ENCODE data around the gene ESRRA. TPM values are rescaled to one million over a fixed set of nuclear protein-coding genes. Genes with fewer than 3 reads are reported as not detected.
A peak's percentile ranks its signal among the peaks of the same experiment; 100 is the strongest.

Gene ESRRA
- total and polyA plus RNA-seq, 2 of the 13 experiments (the other 11 are each of a cell fraction or from before 2014, with no cell fraction given): 18.1 to 36.3 TPM

DNA sequence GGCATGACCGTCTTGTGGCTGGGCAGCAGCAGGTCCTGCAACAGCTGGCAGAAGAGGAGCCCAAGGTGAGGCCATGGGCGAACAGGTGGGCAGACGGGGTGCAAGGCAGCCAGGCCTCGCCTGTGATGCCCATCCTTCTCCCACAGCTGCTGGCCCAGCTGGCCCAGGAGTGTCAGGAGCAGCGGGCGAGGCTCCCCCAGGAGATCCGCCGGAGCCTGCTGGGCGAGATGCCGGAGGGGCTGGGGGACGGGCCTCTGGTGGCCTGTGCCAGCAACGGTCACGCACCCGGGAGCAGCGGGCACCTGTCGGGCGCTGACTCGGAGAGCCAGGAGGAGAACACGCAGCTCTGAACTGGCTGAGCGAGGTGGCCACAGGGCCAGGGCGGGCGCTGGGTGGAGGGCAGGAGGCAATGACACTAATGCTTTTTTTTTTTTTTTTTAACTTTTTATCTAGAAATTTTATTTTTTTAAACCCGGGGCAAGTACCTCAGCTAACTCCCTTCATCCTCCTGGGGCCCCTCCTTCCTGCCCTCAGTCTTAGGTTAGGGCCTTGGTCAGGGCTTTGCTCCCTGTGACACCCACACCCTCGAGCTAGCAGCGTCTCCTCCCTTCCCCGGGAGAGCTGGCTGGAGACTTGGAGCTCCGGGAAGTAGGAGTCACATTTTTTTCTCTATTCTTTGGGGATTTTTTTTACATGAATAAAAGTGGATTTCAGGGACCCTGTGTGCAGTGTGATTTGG, 37.9 kb upstream of the ESRRA start (continued):
- TF ChIP-seq SMAD3 (CRISPR knock-in tag; IDR thresholded peaks at IDR 0.05) (no peak), ZNF484 (CRISPR knock-in tag; IDR thresholded peaks at IDR 0.05; ENCODE audit: borderline replicate concordance, low read depth) (no peak), ARNT (IDR thresholded peaks at IDR 0.05) (no peak)
- TF ChIP-seq, protein P1, sequence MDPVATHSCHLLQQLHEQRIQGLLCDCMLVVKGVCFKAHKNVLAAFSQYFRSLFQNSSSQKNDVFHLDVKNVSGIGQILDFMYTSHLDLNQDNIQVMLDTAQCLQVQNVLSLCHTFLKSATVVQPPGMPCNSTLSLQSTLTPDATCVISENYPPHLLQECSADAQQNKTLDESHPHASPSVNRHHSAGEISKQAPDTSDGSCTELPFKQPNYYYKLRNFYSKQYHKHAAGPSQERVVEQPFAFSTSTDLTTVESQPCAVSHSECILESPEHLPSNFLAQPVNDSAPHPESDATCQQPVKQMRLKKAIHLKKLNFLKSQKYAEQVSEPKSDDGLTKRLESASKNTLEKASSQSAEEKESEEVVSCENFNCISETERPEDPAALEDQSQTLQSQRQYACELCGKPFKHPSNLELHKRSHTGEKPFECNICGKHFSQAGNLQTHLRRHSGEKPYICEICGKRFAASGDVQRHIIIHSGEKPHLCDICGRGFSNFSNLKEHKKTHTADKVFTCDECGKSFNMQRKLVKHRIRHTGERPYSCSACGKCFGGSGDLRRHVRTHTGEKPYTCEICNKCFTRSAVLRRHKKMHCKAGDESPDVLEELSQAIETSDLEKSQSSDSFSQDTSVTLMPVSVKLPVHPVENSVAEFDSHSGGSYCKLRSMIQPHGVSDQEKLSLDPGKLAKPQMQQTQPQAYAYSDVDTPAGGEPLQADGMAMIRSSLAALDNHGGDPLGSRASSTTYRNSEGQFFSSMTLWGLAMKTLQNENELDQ (CRISPR knock-in tag; IDR thresholded peaks at IDR 0.05; ENCODE audit: borderline replicate concordance): no peak

DNA sequence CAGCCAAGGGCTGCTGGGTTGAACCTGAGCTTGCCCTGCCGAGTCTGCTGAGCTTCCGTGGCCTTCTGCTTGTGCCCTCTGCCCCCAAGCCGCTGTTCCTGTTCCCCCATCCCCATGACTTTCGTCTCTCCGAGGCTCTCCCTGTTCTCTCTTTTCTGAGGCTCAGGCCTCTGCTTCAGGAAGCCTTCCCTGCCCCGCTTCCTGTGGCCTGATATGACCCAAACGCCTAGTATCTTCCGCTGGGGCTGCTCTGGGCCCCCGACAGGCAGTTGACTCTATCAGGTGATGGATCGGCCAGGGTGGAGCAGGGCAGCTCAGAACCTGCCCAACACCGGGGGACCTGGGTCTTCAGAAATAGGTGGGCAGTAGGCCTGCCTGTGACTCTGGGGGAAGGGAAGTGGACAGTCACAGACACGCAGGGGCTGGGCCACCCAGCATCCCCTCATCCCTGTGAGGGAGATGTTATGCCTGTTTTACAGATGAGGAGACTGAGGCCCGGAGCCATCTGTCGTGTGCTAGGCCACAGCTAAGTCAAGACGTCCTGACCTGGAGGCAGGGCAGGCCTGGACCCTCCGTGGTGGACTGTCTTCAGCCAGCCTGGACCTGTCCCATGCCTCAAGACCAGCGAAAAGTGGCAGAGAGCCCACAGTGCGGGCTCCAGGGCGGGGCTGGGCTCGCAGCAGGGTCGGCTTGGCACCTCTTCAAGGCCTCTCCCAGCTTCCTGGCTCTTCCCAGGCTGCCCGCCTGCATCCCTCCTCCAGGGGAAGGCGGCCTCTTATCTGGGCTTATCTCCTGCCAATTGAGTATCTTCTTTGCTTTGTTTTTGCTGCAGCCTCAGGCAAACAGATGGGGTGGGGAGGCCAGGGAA, 37.1 kb upstream of the ESRRA start:
- Histone ChIP-seq H4K20me1 (ENCODE audit: insufficient read depth, low read length) (no peaks in the 10 kb centered on the region), H2AFZ (ENCODE audit: low read length) (no peak overlapping the region), H3K4me3 (replicated peaks in 1 of 3; ENCODE audit: insufficient read depth in 1 of 3, low read depth in 2 of 3, low read length in 3 of 3) (peak overlapping the region; percentile 71 to 89 (median 86)), H3K4me2 (ENCODE audit: low read depth, low read length) (peak overlapping the region; percentile 95), H3K9ac (ENCODE audit: insufficient read depth, low read depth, low read length) (peak overlapping the region; percentile 75), H3K27me3 (ENCODE audit: control insufficient read depth in 1 of 2, insufficient read depth in 2 of 2, low read length in 2 of 2) (no peaks in the 10 kb centered on the region), H3K9me3 (ENCODE audit: low read length) (no peaks in the 10 kb centered on the region), H3K79me2 (ENCODE audit: insufficient read depth, low read length) (peaks cover 14% of the 10 kb centered on the region), H3K27ac (ENCODE audit: extremely low read length, insufficient read depth, low read length) (peak overlapping the region; percentile 78), H3K36me3 (replicated peaks in 1 of 2; ENCODE audit: control insufficient read depth in 1 of 2, insufficient read depth in 2 of 2, low read length in 2 of 2) (peaks cover under 1 to 4% of the 10 kb centered on the region in 2 experiments; a peak in 2 of 5 replicates), H3K4me1 (ENCODE audit: insufficient read depth, low read length) (peaks cover 31% of the 10 kb centered on the region)
- WGBS (ENCODE audit: low lambda C conversion rate): 26% methylated on average over 10 of the region's 23 CpGs
- BruUV-seq (replicated peaks): no TSS peak
- DNase-seq (ENCODE audit: low spot score) (no peak), ATAC-seq (no peak), FAIRE-seq (no peak)
- ChIA-PET POLR2A (interaction anchor here (0.7 to 5.9 kb wide), 16 partner anchors 8 to 103 kb away, joined by 3 to 113 read pairs (median 6); partner anchors contain the start of genes BAD, ESRRA, FERMT3 and FKBP2), CTCF (ENCODE audit: low intra/inter-chr PET ratio, low total read pairs) (no interaction called here)
- in situ Hi-C loops (cut with HindIII; ENCODE audit: extremely low pct_ligation_motif_present, low pct_unique_long_range_greater_than_20kb) (no loop called here), intact Hi-C loops (cut with micrococcal nuclease; ENCODE audit: unreplicated experiment) (loop anchor here (2.0 kb wide), 1 partner anchor 17 kb away; the partner anchor contains the start of gene PLCB3)
- TF ChIP-seq HNRNPL (IDR thresholded peaks at IDR 0.05; ENCODE audit: low read depth, low read length) (0 out of 2 replicates have a peak, but pooled peaks have one; percentile 24), KLF12 (CRISPR knock-in tag; IDR thresholded peaks at IDR 0.05; ENCODE audit: borderline replicate concordance) (peak; percentile 47), PHB2 (IDR thresholded peaks at IDR 0.05; ENCODE audit: partially characterized antibody) (no peak), ZMYM2 (CRISPR knock-in tag; IDR thresholded peaks at IDR 0.05) (no peak), FOXC1 (CRISPR knock-in tag; IDR thresholded peaks at IDR 0.05; ENCODE audit: borderline replicate concordance) (no peak), PCBP1 (IDR thresholded peaks at IDR 0.05; ENCODE audit: borderline replicate concordance, low read depth, low read length) (0 out of 2 replicates have a peak, but pooled peaks have one; percentile 9), ZNF737 (CRISPR knock-in tag; IDR thresholded peaks at IDR 0.05; ENCODE audit: borderline replicate concordance) (0 out of 2 replicates have a peak, but pooled peaks have one; percentile 13), ZNF629 (CRISPR knock-in tag; conservative IDR thresholded peaks at IDR 0.05) (peak; percentile 94), RARA (CRISPR knock-in tag; IDR thresholded peaks at IDR 0.05) (0 out of 2 replicates have a peak, but pooled peaks have one; percentile 16)
- TF ChIP-seq, protein P2, sequence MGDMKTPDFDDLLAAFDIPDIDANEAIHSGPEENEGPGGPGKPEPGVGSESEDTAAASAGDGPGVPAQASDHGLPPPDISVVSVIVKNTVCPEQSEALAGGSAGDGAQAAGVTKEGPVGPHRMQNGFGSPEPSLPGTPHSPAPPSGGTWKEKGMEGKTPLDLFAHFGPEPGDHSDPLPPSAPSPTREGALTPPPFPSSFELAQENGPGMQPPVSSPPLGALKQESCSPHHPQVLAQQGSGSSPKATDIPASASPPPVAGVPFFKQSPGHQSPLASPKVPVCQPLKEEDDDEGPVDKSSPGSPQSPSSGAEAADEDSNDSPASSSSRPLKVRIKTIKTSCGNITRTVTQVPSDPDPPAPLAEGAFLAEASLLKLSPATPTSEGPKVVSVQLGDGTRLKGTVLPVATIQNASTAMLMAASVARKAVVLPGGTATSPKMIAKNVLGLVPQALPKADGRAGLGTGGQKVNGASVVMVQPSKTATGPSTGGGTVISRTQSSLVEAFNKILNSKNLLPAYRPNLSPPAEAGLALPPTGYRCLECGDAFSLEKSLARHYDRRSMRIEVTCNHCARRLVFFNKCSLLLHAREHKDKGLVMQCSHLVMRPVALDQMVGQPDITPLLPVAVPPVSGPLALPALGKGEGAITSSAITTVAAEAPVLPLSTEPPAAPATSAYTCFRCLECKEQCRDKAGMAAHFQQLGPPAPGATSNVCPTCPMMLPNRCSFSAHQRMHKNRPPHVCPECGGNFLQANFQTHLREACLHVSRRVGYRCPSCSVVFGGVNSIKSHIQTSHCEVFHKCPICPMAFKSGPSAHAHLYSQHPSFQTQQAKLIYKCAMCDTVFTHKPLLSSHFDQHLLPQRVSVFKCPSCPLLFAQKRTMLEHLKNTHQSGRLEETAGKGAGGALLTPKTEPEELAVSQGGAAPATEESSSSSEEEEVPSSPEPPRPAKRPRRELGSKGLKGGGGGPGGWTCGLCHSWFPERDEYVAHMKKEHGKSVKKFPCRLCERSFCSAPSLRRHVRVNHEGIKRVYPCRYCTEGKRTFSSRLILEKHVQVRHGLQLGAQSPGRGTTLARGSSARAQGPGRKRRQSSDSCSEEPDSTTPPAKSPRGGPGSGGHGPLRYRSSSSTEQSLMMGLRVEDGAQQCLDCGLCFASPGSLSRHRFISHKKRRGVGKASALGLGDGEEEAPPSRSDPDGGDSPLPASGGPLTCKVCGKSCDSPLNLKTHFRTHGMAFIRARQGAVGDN (CRISPR knock-in tag; IDR thresholded peaks at IDR 0.05): peak; percentile 36; the same call in 1 of the 2 replicates
